GM12874 (cell line): ENCODE results near the gene RNF8.

Source experiments
- CTCF ChIP-seq: IDR thresholded peaks from 2 replicates; pipeline ENCODE4 v1.5.1; 2011; ENCODE audit warnings: low read depth, mild to moderate bottlenecking, control low read depth, low read length, moderate library complexity; ENCODE audit not compliant: insufficient read depth

The RNF8 gene

GRCh38 chr6:37344308-37344707 lies 9.5 kb upstream of the RNF8 start:
- no peak for TF ChIP-seq CTCF

- no peak for TF ChIP-seq CTCF
Observed at GRCh38 chr6:37347177-37347576, 6.6 kb upstream of the RNF8 start.

- TF ChIP-seq CTCF = no peak
Observed at GRCh38 chr6:37347670-37348111, 6.1 kb upstream of the RNF8 start.

GRCh38 chr6:37351027-37351426 lies 2.8 kb upstream of the RNF8 start:
- no peak for TF ChIP-seq CTCF

GRCh38 chr6:37352384-37352783 lies 1.4 kb upstream of the RNF8 start:
- no peak for TF ChIP-seq CTCF

GRCh38 chr6:37354526-37355384 lies 972 bp downstream of the RNF8 start:
- no peak for TF ChIP-seq CTCF

GRCh38 chr6:37357288-37357687 lies 3.5 kb downstream of the RNF8 start:
- TF ChIP-seq CTCF = no peak
